HepG2 (cell line): ENCODE results near the gene GLRX5. TPM values are rescaled to one million over a fixed set of nuclear protein-coding genes. Genes with fewer than 3 reads are reported as not detected.

ENCODE experiments used
- ATAC-seq: fragments of 200-7000 bp; cut with Tn5 transposase; 3 replicates; pipeline ENCODE4 v1.9.1; 2020; ENCODE audit warnings: mild to moderate bottlenecking, moderate library complexity
- BruUV-seq: library from RNA; stranded (reverse); fragments of 400-500 nt; replicated peaks from 2 replicates; lab custom pipeline; 2021; lab: Mats Ljungman, UMichigan
- CTCF ChIA-PET: fragments of 300-600 bp; formaldehyde crosslinking; extraction: SDS; loops from one replicate; lab custom pipeline; 2021; ENCODE audit warnings: low total read pairs, inconsistent platforms, low intra/inter-chr PET ratio; lab: Yijun Ruan, JAX
- POLR2A ChIA-PET: fragments of 350-600 bp; sonication (Branson Sonifier 250); formaldehyde crosslinking; loops from one replicate; lab custom pipeline; 2020; ENCODE audit warnings: antibody characterized with exemption, inconsistent platforms; lab: Yijun Ruan, JAX
- DNase-seq: peaks from one replicate; pipeline ENCODE4 v3.0.0-alpha.2; 2015; ENCODE audit warnings: low spot score
- FAIRE-seq: peaks from 3 replicates; lab custom pipeline; 2011; peaks lifted over from hg19 to GRCh38; lab: Jason Lieb, UNC
- H2AFZ ChIP-seq: one replicate; pipeline ENCODE4 v1.6.1; 2011; ENCODE audit warnings: low read length, inconsistent platforms
- H3K27ac ChIP-seq: fragments of 300-600 bp; 3 replicates; pipeline ENCODE4 v1.8.0; 2011; ENCODE audit warnings: mixed run types, mild to moderate bottlenecking, mixed read lengths, low read length, inconsistent platforms; ENCODE audit not compliant: insufficient read depth; ENCODE audit errors: extremely low read length
- H3K27me3 ChIP-seq, 2 experiments: fragments of 200-600 bp in 1 of 2; 2 replicates in 1 of 2; 3 replicates in 1 of 2; pipeline versions ENCODE4 v1.6.0 to v1.8.0; 2011; ENCODE audit warnings: low read length in 2 of 2, mild to moderate bottlenecking in 2 of 2, moderate library complexity in 2 of 2, inconsistent platforms in 1 of 2; ENCODE audit not compliant: insufficient read depth in 2 of 2, control insufficient read depth in 1 of 2
- H3K36me3 ChIP-seq, 2 experiments: fragments of 200-600 bp in 1 of 2; replicated peaks in 1 of 2; 2 replicates in 1 of 2; 3 replicates in 1 of 2; pipeline versions ENCODE4 v1.5.1 to v1.8.0; 2011; ENCODE audit warnings: low read length in 2 of 2, inconsistent platforms in 1 of 2; ENCODE audit not compliant: insufficient read depth in 2 of 2, control insufficient read depth in 1 of 2
- H3K4me1 ChIP-seq: 2 replicates; pipeline ENCODE4 v1.5.1; 2012; ENCODE audit warnings: low read length, inconsistent platforms; ENCODE audit not compliant: insufficient read depth
- H3K4me2 ChIP-seq: 2 replicates; pipeline ENCODE4 v1.6.0; 2011; ENCODE audit warnings: low read depth, low read length, inconsistent platforms
- H3K4me3 ChIP-seq, 3 experiments: fragments of 200-600 bp in 1 of 3; sonication (generic), shearing (Covaris generic) in 1 of 3; replicated peaks in 1 of 3; 2 replicates each; pipeline ENCODE4 v1.5.1; 2011 to 2016; ENCODE audit warnings: low read length in 3 of 3, inconsistent platforms in 2 of 3, low read depth in 2 of 3, mild to moderate bottlenecking in 2 of 3, control low read depth in 1 of 3, mixed read lengths in 1 of 3; ENCODE audit not compliant: insufficient read depth in 1 of 3
- H3K79me2 ChIP-seq: one replicate; pipeline ENCODE4 v1.6.1; 2011; ENCODE audit warnings: low read length, inconsistent platforms; ENCODE audit not compliant: insufficient read depth
- H3K9ac ChIP-seq: 2 replicates; pipeline ENCODE4 v1.6.0; 2011; ENCODE audit warnings: mild to moderate bottlenecking, low read depth, low read length, inconsistent platforms; ENCODE audit not compliant: insufficient read depth
- H3K9me3 ChIP-seq: 2 replicates; pipeline ENCODE4 v1.5.1; 2012; ENCODE audit warnings: mild to moderate bottlenecking, low read length
- H4K20me1 ChIP-seq: 2 replicates; pipeline ENCODE4 v1.6.0; 2011; ENCODE audit warnings: inconsistent platforms, mild to moderate bottlenecking, low read length, moderate library complexity; ENCODE audit not compliant: insufficient read depth
- ARNT ChIP-seq: fragments of 450-650 bp; IDR thresholded peaks from 2 replicates; pipeline ENCODE4 v1.6.1; 2017
- FOXK2 ChIP-seq: fragments of 450-650 bp; IDR thresholded peaks from 2 replicates; pipeline ENCODE4 v1.6.1; 2016
- KDM5B ChIP-seq: sonication (generic); formaldehyde crosslinking; IDR thresholded peaks from 2 replicates; pipeline ENCODE4 v1.4.0; 2020; ENCODE audit warnings: missing genetic modification reagents, mild to moderate bottlenecking, borderline replicate concordance
- NR2C2 ChIP-seq: sonication (generic); formaldehyde crosslinking; IDR thresholded peaks from 2 replicates; pipeline ENCODE4 v1.4.0; 2020; ENCODE audit warnings: missing genetic modification reagents, mild to moderate bottlenecking, moderate library complexity, borderline replicate concordance
- PITX1 ChIP-seq: sonication (generic); formaldehyde crosslinking; IDR thresholded peaks from 2 replicates; pipeline ENCODE4 v1.5.1; 2020; ENCODE audit warnings: mild to moderate bottlenecking, missing genetic modification reagents
- SMAD1 ChIP-seq: sonication (generic); formaldehyde crosslinking; IDR thresholded peaks from 2 replicates; pipeline ENCODE4 v1.4.0; 2020; ENCODE audit warnings: missing genetic modification reagents, low read depth, mild to moderate bottlenecking, borderline replicate concordance
- SNRNP70 ChIP-seq: fragments of 200-400 bp; formaldehyde crosslinking; IDR thresholded peaks from 2 replicates; pipeline ENCODE4 v1.6.1; 2017; ENCODE audit warnings: mild to moderate bottlenecking, low read depth, low read length, moderate library complexity
- ZBTB38 ChIP-seq: sonication (generic); formaldehyde crosslinking; IDR thresholded peaks from 2 replicates; pipeline ENCODE4 v1.5.1; 2020; ENCODE audit warnings: mild to moderate bottlenecking, missing genetic modification reagents
- ZNF382 ChIP-seq: sonication (generic); formaldehyde crosslinking; IDR thresholded peaks from 2 replicates; pipeline ENCODE4 v1.5.0; 2020; ENCODE audit warnings: missing genetic modification reagents, mild to moderate bottlenecking, borderline replicate concordance
- ZNF460 ChIP-seq: sonication (generic); formaldehyde crosslinking; IDR thresholded peaks from 2 replicates; pipeline ENCODE4 v1.5.1; 2020; ENCODE audit warnings: missing genetic modification reagents, mild to moderate bottlenecking, borderline replicate concordance
- ZNF644 ChIP-seq: IDR thresholded peaks from 2 replicates; pipeline ENCODE4 v1.6.1; 2016; ENCODE audit warnings: low read depth
- WGBS: methylation state at CpG from one replicate; pipeline ENCODE4 v1.1.6; 2017; ENCODE audit warnings: low lambda C conversion rate; 5-methylcytosine and 5-hydroxymethylcytosine counted together
- in situ Hi-C: cut with HindIII; loops from 2 replicates; pipeline ENCODE4 v1.10.0; 2017; ENCODE audit warnings: low pct_unique_long_range_greater_than_20kb; ENCODE audit not compliant: extremely low pct_ligation_motif_present
- intact Hi-C: fragments of 100-400 bp; cut with micrococcal nuclease; formaldehyde crosslinking; loops from one replicate; pipeline ENCODE4 v1.10.0; 2022; ENCODE audit not compliant: unreplicated experiment
- polyA plus RNA-seq, 8 experiments: library from polyadenylated mRNA; depleted of rRNA in 3 of 8; stranded (reverse) in 7 of 8; unstranded in 1 of 8; fragments of >200 nt; fragmentation: Illumina TruSeq in 4 of 8; extraction: Trizol in 4 of 8; gene quantifications; 2 replicates each; pipeline versions ENCODE4 v1.2.1 to v1.2.3, GENCODE V29; 2011 to 2016; ENCODE audit warnings: low read depth in 4 of 8, missing spikeins in 1 of 8, mixed read lengths in 1 of 8; ENCODE audit not compliant: insufficient read depth in 1 of 8
- total RNA-seq, 5 experiments: library from RNA; depleted of rRNA; stranded (reverse); fragments of >200 nt; fragmentation: Illumina TruSeq; extraction: Trizol; gene quantifications; 2 replicates each; pipeline ENCODE4 v1.2.3, GENCODE V29; 2016; ENCODE audit warnings: low read depth in 1 of 5
- TF ChIP-seq, protein P1 (sequence below): IDR thresholded peaks from 2 replicates; pipeline ENCODE4 v1.6.1; 2016; ENCODE audit warnings: missing compliant biosample characterization, missing genetic modification reagents, borderline replicate concordance
- TF ChIP-seq, protein P2 (sequence below): sonication (generic); formaldehyde crosslinking; IDR thresholded peaks from 2 replicates; pipeline ENCODE4 v1.8.1; 2023; ENCODE audit warnings: mild to moderate bottlenecking, inconsistent platforms, moderate library complexity, missing genetic modification reagents, borderline replicate concordance
- TF ChIP-seq, protein P3 (sequence below): sonication (generic); formaldehyde crosslinking; IDR thresholded peaks from 2 replicates; pipeline ENCODE4 v1.4.0; 2020; ENCODE audit warnings: low read depth, mild to moderate bottlenecking, missing genetic modification reagents
- TF ChIP-seq, protein P4 (sequence below): sonication (generic); formaldehyde crosslinking; IDR thresholded peaks from 2 replicates; pipeline ENCODE4 v1.4.0; 2020; ENCODE audit warnings: missing genetic modification reagents
- TF ChIP-seq, protein P5 (sequence below): sonication (generic); formaldehyde crosslinking; IDR thresholded peaks from 2 replicates; pipeline ENCODE4 v1.4.0; 2020; ENCODE audit warnings: missing genetic modification reagents

GLRX5 gene
- total and polyA plus RNA-seq, 2 of the 13 experiments (the other 11 are each of a cell fraction or from before 2014, with no cell fraction given), result 122 to 146 TPM

DNA sequence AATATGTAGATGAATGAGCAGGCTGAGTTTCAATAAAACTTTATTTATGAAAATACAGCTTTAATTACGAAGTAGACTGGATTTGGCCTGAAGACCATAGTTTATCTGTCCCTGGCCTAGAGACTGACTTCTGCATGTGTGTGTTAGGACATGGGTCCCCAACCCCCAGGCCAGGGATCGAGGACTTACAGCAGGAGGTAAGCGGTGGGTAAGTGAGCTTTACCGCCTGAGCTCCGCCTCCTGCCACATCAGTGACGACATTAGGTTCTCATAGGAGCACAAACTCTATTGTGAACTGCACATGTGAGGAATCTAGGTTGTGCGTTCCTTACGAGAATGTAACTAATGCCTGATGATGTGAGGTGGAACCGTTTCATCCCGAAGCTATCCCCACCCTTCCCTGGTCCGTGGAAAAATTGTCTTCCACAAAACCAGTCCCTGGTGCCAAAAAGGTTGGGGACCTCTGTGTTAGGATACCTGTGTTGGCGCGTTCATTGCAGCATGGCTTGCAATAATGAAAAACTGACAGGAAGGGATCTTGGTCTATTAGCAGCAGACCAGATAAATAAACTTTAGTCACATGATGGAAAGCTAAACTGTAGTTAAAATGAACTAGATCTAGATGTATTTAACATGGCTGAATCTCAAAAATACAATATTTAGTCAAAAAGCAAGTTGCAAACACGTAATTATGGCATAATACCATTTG is 4.1 kb downstream of the GLRX5 start:
- Histone ChIP-seq H3K4me1 (peaks cover 53% of the 10 kb centered on the region), H3K4me2 (peak overlapping the region; percentile 91), H3K79me2 (peaks cover 89% of the 10 kb centered on the region), H3K4me3 (peak overlapping the region in 2 of 3 experiments; percentile 72 to 87; a peak in 2 of 6 replicates), H3K9me3 (no peaks in the 10 kb centered on the region), H4K20me1 (peaks cover 40% of the 10 kb centered on the region), H3K9ac (peak overlapping the region; percentile 89; the same call in 1 of the 2 replicates), H3K27ac (peak overlapping the region; percentile 78), H3K27me3 (no peaks in the 10 kb centered on the region; a peak in 1 of 5 replicates), H2AFZ (no peak overlapping the region), H3K36me3 (peaks cover 3 to 15% of the 10 kb centered on the region in 2 experiments; a peak in 4 of 5 replicates)
- intact Hi-C loops (no loop called here), in situ Hi-C loops (no loop called here)
- no TSS peak for BruUV-seq
- ATAC-seq, result no peak
- ChIA-PET POLR2A (interaction anchor here (0.9 to 7.5 kb wide), 5 partner anchors 9 to 86 kb away, joined by 3 to 183 read pairs (median 5); no protein-coding TSS in a partner anchor), CTCF (no interaction called here)
- no peak for DNase-seq
- no peak for FAIRE-seq
- WGBS, result 79% methylated on average over 10 of the region's 14 CpGs
- peak; percentile 84 for TF ChIP-seq ZBTB38
- TF ChIP-seq ZNF382 (CRISPR knock-in tag), result no peak
- TF ChIP-seq KDM5B (CRISPR knock-in tag), result no peak
- TF ChIP-seq ZNF460 (CRISPR knock-in tag), result no peak
- TF ChIP-seq, protein P1, sequence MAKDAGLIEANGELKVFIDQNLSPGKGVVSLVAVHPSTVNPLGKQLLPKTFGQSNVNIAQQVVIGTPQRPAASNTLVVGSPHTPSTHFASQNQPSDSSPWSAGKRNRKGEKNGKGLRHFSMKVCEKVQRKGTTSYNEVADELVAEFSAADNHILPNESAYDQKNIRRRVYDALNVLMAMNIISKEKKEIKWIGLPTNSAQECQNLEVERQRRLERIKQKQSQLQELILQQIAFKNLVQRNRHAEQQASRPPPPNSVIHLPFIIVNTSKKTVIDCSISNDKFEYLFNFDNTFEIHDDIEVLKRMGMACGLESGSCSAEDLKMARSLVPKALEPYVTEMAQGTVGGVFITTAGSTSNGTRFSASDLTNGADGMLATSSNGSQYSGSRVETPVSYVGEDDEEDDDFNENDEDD (CRISPR knock-in tag), result no peak
- TF ChIP-seq PITX1 (CRISPR knock-in tag), result no peak
- no peak for TF ChIP-seq ZNF644 (CRISPR knock-in tag)
- TF ChIP-seq, protein P2, sequence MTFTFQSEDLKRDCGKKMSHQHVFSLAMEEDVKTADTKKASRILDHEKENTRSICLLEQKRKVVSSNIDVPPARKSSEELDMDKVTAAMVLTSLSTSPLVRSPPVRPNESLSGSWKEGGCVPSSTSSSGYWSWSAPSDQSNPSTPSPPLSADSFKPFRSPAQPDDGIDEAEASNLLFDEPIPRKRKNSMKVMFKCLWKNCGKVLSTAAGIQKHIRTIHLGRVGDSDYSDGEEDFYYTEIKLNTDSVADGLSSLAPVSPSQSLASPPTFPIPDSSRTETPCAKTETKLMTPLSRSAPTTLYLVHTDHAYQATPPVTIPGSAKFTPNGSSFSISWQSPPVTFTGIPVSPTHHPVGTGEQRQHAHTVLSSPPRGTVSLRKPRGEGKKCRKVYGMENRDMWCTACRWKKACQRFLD (CRISPR knock-in tag), result no peak
- TF ChIP-seq, protein P3, sequence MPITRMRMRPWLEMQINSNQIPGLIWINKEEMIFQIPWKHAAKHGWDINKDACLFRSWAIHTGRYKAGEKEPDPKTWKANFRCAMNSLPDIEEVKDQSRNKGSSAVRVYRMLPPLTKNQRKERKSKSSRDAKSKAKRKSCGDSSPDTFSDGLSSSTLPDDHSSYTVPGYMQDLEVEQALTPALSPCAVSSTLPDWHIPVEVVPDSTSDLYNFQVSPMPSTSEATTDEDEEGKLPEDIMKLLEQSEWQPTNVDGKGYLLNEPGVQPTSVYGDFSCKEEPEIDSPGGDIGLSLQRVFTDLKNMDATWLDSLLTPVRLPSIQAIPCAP (CRISPR knock-in tag), result no peak
- TF ChIP-seq NR2C2 (CRISPR knock-in tag), result 0 out of 2 replicates have a peak, but pooled peaks have one; percentile 14
- TF ChIP-seq SMAD1 (CRISPR knock-in tag), result no peak
- TF ChIP-seq, protein P4, sequence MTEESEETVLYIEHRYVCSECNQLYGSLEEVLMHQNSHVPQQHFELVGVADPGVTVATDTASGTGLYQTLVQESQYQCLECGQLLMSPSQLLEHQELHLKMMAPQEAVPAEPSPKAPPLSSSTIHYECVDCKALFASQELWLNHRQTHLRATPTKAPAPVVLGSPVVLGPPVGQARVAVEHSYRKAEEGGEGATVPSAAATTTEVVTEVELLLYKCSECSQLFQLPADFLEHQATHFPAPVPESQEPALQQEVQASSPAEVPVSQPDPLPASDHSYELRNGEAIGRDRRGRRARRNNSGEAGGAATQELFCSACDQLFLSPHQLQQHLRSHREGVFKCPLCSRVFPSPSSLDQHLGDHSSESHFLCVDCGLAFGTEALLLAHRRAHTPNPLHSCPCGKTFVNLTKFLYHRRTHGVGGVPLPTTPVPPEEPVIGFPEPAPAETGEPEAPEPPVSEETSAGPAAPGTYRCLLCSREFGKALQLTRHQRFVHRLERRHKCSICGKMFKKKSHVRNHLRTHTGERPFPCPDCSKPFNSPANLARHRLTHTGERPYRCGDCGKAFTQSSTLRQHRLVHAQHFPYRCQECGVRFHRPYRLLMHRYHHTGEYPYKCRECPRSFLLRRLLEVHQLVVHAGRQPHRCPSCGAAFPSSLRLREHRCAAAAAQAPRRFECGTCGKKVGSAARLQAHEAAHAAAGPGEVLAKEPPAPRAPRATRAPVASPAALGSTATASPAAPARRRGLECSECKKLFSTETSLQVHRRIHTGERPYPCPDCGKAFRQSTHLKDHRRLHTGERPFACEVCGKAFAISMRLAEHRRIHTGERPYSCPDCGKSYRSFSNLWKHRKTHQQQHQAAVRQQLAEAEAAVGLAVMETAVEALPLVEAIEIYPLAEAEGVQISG, result no peak
- no peak for TF ChIP-seq ARNT
- no peak for TF ChIP-seq FOXK2
- TF ChIP-seq SNRNP70, result no peak
- TF ChIP-seq, protein P5, sequence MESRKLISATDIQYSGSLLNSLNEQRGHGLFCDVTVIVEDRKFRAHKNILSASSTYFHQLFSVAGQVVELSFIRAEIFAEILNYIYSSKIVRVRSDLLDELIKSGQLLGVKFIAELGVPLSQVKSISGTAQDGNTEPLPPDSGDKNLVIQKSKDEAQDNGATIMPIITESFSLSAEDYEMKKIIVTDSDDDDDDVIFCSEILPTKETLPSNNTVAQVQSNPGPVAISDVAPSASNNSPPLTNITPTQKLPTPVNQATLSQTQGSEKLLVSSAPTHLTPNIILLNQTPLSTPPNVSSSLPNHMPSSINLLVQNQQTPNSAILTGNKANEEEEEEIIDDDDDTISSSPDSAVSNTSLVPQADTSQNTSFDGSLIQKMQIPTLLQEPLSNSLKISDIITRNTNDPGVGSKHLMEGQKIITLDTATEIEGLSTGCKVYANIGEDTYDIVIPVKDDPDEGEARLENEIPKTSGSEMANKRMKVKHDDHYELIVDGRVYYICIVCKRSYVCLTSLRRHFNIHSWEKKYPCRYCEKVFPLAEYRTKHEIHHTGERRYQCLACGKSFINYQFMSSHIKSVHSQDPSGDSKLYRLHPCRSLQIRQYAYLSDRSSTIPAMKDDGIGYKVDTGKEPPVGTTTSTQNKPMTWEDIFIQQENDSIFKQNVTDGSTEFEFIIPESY (CRISPR knock-in tag), result peak; percentile 85
